Measurements from ENCODE around the gene ALPI. TPM values are rescaled to one million over a fixed set of nuclear protein-coding genes. Genes with fewer than 3 reads are reported as not detected.

The ALPI gene
- total and polyA plus RNA-seq, 2 donors (not counting 1 experiment from before 2014, with no cell fraction given) = not detected

DNA sequence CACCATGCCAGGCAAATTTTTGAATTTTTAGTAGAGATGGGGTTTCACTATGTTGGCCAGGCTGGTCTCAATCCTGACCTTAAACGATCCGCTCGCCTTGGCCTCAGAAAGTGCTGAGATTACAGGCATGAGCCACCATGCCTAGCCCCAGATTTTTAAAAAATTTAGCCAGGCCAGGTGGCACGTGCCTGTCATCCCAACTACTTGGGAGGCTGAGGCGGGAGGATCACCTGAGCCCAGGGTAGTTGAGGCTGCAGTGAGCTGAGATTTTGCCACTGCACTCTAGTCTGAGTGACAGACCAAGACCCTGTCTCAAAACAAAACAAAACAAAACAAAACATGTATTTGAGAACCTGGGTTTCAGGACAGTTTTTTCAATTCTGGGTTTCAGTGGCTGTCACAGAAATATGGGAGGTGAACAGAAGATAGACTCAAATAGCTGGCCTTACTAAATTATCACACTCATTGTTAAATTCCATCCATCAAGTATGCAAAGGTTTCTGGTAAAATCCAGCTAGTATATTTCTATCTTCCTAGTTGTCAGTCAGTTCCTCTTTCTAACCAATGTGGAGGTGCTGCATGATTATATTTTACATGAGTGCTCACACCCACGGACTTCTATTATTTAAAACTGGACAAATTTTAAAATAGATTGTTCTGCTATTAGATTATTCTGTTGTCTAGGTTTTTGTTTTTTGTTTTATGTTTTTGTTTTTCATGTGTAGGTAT, 43.9 kb upstream of the ALPI start:
- ATAC-seq (ENCODE audit: low read depth) (no peak), DNase-seq (no peak)
- no peak overlapping the region for H3K27ac Mint-ChIP-seq
- H4K20me1 ChIP-seq (ENCODE audit: control insufficient read depth, insufficient read depth, low read length, poor library complexity, severe bottlenecking) = no peaks in the 10 kb centered on the region
- no peak overlapping the region for H3K9ac ChIP-seq (ENCODE audit: low read length)
- H3K4me3 Mint-ChIP-seq = no peak overlapping the region
- no peaks in the 10 kb centered on the region for H3K4me1 ChIP-seq (ENCODE audit: control insufficient read depth in 2 of 2, insufficient read depth in 2 of 2, low read length in 2 of 2)
- no peaks in the 10 kb centered on the region for H3K36me3 ChIP-seq (replicated peaks in 1 of 2; ENCODE audit: control extremely low read depth in 1 of 2, control insufficient read depth in 1 of 2, extremely low read depth in 1 of 2, insufficient read depth in 2 of 2, low read length in 1 of 2)
- peaks cover 28% of the 10 kb centered on the region for H3K27me3 Mint-ChIP-seq
- ChIA-PET POLR2A (no interaction called here), CTCF (no interaction called here)
- H3K27ac ChIP-seq (ENCODE audit: low read length in 2 of 2) = no peak overlapping the region
- H3K4me2 ChIP-seq (replicated peaks; ENCODE audit: low read depth, low read length, poor library complexity, severe bottlenecking) = no peak overlapping the region
- H3K4me1 Mint-ChIP-seq = peaks cover 10% of the 10 kb centered on the region
- no peaks in the 10 kb centered on the region for H3K27me3 ChIP-seq (replicated peaks in 1 of 4; ENCODE audit: control extremely low read depth in 1 of 4, control insufficient read depth in 3 of 4, insufficient read depth in 4 of 4, low read length in 3 of 4)
- H3K9me3 ChIP-seq (ENCODE audit: control extremely low read depth in 1 of 3, control insufficient read depth in 2 of 3, insufficient read depth in 1 of 3, low read length in 2 of 3) = no peaks in the 10 kb centered on the region
- intact Hi-C loops (cut with micrococcal nuclease) = no loop called here
- H3K9me3 Mint-ChIP-seq (ENCODE audit: insufficient read depth) = no peaks in the 10 kb centered on the region
- H3K4me3 ChIP-seq (ENCODE audit: control extremely low read depth in 1 of 5, extremely low read depth in 1 of 5, insufficient read depth in 1 of 5, low read depth in 2 of 5, low read length in 4 of 5) = no peak overlapping the region
- TF ChIP-seq, protein P1, sequence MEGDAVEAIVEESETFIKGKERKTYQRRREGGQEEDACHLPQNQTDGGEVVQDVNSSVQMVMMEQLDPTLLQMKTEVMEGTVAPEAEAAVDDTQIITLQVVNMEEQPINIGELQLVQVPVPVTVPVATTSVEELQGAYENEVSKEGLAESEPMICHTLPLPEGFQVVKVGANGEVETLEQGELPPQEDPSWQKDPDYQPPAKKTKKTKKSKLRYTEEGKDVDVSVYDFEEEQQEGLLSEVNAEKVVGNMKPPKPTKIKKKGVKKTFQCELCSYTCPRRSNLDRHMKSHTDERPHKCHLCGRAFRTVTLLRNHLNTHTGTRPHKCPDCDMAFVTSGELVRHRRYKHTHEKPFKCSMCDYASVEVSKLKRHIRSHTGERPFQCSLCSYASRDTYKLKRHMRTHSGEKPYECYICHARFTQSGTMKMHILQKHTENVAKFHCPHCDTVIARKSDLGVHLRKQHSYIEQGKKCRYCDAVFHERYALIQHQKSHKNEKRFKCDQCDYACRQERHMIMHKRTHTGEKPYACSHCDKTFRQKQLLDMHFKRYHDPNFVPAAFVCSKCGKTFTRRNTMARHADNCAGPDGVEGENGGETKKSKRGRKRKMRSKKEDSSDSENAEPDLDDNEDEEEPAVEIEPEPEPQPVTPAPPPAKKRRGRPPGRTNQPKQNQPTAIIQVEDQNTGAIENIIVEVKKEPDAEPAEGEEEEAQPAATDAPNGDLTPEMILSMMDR (IDR thresholded peaks at IDR 0.05) = no peak
- TF ChIP-seq EZH2 (IDR thresholded peaks at IDR 0.05; ENCODE audit: borderline replicate concordance, insufficient read depth, low read depth, low read length, poor library complexity, severe bottlenecking) = no peak
- 92% methylated on average over 4 of the region's 6 CpGs for WGBS (ENCODE audit: insufficient coverage)
- no peaks in the 10 kb centered on the region for H3K79me2 ChIP-seq (ENCODE audit: control insufficient read depth, insufficient read depth, low read length)
- no peak overlapping the region for H2AFZ ChIP-seq (ENCODE audit: insufficient read depth, low read depth, low read length, poor library complexity, severe bottlenecking)

DNA sequence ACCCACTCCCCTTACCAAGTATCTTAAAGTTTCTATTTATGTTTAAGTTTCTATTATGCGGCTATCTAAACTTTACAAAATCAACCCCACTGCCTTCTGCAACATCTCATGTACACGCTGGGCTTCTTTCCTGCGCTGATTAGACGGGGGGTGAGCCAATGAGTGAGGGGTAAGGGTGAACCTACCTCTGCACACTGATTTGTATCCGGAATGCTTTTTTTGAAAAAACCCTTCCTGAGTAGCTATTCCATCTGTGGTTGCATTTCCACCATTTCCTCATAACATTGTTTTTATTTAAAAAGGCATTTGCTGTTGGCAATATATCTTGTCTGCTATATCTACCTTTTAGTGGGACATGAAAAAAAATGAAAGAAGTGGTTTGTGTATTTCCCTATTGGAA, 43.0 kb upstream of the ALPI start:
- Mint-ChIP-seq H3K27ac (no peak overlapping the region), H3K4me3 (no peak overlapping the region), H3K27me3 (peaks cover 29% of the 10 kb centered on the region), H3K4me1 (peaks cover 10% of the 10 kb centered on the region), H3K9me3 (ENCODE audit: insufficient read depth) (no peaks in the 10 kb centered on the region)
- Histone ChIP-seq H3K9ac (ENCODE audit: low read length) (no peak overlapping the region), H4K20me1 (ENCODE audit: control insufficient read depth, insufficient read depth, low read length, poor library complexity, severe bottlenecking) (no peaks in the 10 kb centered on the region), H3K4me1 (ENCODE audit: control insufficient read depth in 2 of 2, insufficient read depth in 2 of 2, low read length in 2 of 2) (no peaks in the 10 kb centered on the region), H3K4me2 (replicated peaks; ENCODE audit: low read depth, low read length, poor library complexity, severe bottlenecking) (no peak overlapping the region), H3K9me3 (ENCODE audit: control extremely low read depth in 1 of 3, control insufficient read depth in 2 of 3, insufficient read depth in 1 of 3, low read length in 2 of 3) (no peaks in the 10 kb centered on the region), H3K27ac (ENCODE audit: low read length in 2 of 2) (no peak overlapping the region), H3K27me3 (replicated peaks in 1 of 4; ENCODE audit: control extremely low read depth in 1 of 4, control insufficient read depth in 3 of 4, insufficient read depth in 4 of 4, low read length in 3 of 4) (peaks cover 0 to 6% (median 0%) of the 10 kb centered on the region in 4 experiments), H2AFZ (ENCODE audit: insufficient read depth, low read depth, low read length, poor library complexity, severe bottlenecking) (no peak overlapping the region), H3K4me3 (ENCODE audit: control extremely low read depth in 1 of 5, extremely low read depth in 1 of 5, insufficient read depth in 1 of 5, low read depth in 2 of 5, low read length in 4 of 5) (no peak overlapping the region), H3K36me3 (replicated peaks in 1 of 2; ENCODE audit: control extremely low read depth in 1 of 2, control insufficient read depth in 1 of 2, extremely low read depth in 1 of 2, insufficient read depth in 2 of 2, low read length in 1 of 2) (no peaks in the 10 kb centered on the region), H3K79me2 (ENCODE audit: control insufficient read depth, insufficient read depth, low read length) (no peaks in the 10 kb centered on the region)
- DNase-seq = no peak
- ChIA-PET CTCF (no interaction called here), POLR2A (no interaction called here)
- intact Hi-C loops (cut with micrococcal nuclease) = no loop called here
- no peak for ATAC-seq (ENCODE audit: low read depth)
- no peak for TF ChIP-seq EZH2 (IDR thresholded peaks at IDR 0.05; ENCODE audit: borderline replicate concordance, insufficient read depth, low read depth, low read length, poor library complexity, severe bottlenecking)
- TF ChIP-seq, protein P1 (IDR thresholded peaks at IDR 0.05) = no peak
- WGBS (ENCODE audit: insufficient coverage) = no CpG with 5 or more reads among the region's 5 CpGs

Data from B cell (primary cell).